ENCODE measurements around the gene DAPP1.
A peak's percentile ranks its signal among the peaks of the same experiment; 100 is the strongest.

The DAPP1 gene

DNA sequence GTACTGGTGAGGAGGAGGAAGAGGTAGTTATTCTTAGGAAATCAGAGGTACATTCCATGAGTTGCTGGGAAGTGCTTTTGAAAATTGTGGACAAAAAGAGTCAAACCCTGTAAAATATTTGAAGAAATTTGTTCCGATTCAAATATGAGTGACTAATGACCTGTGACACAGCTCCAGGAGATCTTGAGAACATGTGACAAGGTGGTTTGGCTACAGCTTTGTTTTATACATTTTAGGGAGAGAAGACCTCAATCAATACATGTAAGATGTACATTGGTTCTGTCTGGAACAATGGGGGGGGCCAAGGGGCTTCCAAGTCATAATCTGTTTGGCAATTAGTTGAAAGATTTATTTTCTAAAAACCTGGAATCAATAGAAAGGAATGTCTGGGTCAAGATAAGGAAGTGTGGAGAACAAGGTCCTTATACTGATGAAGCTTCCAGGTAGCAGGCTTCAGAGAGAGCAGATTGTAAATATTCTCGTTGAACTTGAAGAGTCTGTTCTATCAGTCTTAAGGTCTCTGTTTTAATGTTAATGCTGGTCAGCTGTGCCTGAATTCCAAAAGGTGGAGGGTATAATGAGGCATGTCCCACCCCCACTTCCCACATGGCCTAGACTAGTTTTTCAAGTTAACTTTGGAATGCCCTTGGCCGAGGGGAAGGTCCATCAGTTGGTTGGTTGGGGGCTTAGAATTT lies 15.5 kb upstream of the DAPP1 start:
- TF ChIP-seq, protein P1, sequence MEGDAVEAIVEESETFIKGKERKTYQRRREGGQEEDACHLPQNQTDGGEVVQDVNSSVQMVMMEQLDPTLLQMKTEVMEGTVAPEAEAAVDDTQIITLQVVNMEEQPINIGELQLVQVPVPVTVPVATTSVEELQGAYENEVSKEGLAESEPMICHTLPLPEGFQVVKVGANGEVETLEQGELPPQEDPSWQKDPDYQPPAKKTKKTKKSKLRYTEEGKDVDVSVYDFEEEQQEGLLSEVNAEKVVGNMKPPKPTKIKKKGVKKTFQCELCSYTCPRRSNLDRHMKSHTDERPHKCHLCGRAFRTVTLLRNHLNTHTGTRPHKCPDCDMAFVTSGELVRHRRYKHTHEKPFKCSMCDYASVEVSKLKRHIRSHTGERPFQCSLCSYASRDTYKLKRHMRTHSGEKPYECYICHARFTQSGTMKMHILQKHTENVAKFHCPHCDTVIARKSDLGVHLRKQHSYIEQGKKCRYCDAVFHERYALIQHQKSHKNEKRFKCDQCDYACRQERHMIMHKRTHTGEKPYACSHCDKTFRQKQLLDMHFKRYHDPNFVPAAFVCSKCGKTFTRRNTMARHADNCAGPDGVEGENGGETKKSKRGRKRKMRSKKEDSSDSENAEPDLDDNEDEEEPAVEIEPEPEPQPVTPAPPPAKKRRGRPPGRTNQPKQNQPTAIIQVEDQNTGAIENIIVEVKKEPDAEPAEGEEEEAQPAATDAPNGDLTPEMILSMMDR (IDR thresholded peaks at IDR 0.05; ENCODE audit: low read depth, low read length, missing control alignments) = no peak
- in situ Hi-C loops (cut with HindIII; ENCODE audit: low pct_ligation_motif_present, low sequenced_read_pairs) = no loop called here
- no peak for DNase-seq
- no peaks in the 10 kb centered on the region for H3K27me3 ChIP-seq (replicated peaks)
- no peak overlapping the region for H3K27ac ChIP-seq
- H3K4me3 ChIP-seq (ENCODE audit: low read depth, low read length) = no peak overlapping the region
- H3K36me3 ChIP-seq (replicated peaks) = no peaks in the 10 kb centered on the region

- H3K27ac ChIP-seq = no peak overlapping the region
- in situ Hi-C loops (cut with HindIII; ENCODE audit: low pct_ligation_motif_present, low sequenced_read_pairs) = no loop called here
- TF ChIP-seq, protein P1 (IDR thresholded peaks at IDR 0.05; ENCODE audit: low read depth, low read length, missing control alignments) = no peak
- no peak for DNase-seq
- H3K27me3 ChIP-seq (replicated peaks) = no peaks in the 10 kb centered on the region
- no peaks in the 10 kb centered on the region for H3K36me3 ChIP-seq (replicated peaks)
- H3K4me3 ChIP-seq (ENCODE audit: low read depth, low read length) = no peak overlapping the region
These were observed 13.0 kb upstream of the DAPP1 start for GRCh38 chr4:99803566-99804101.

DNA sequence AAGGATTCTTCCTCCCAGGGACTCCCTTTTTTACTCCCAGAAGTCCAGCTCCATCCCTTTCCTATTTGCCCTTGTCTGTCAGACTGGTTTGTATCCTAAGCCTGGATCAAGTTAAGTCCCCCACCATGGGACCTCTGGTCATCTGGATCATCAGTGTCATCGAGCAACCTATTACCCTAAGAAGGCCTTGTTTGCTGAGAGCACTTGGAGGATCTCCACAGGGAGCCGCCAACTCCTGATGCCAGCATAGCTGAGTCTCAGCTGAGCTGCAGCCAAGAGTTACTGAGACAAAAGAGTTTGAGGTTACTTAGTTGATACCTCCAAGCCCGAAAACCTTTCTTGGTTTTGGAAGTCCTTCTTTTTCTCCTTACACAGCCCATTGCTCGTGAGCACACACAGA lies 10.1 kb upstream of the DAPP1 start:
- no peak overlapping the region for H3K27ac ChIP-seq
- H3K27me3 ChIP-seq (replicated peaks) = no peaks in the 10 kb centered on the region
- in situ Hi-C loops (cut with HindIII; ENCODE audit: low pct_ligation_motif_present, low sequenced_read_pairs) = no loop called here
- no peak for DNase-seq
- TF ChIP-seq, protein P1 (IDR thresholded peaks at IDR 0.05; ENCODE audit: low read depth, low read length, missing control alignments) = no peak
- no peak overlapping the region for H3K4me3 ChIP-seq (ENCODE audit: low read depth, low read length)
- no peaks in the 10 kb centered on the region for H3K36me3 ChIP-seq (replicated peaks)

GRCh38 chr4:99807666-99808065 lies 9.0 kb upstream of the DAPP1 start:
- DNase-seq = no peak
- in situ Hi-C loops (cut with HindIII; ENCODE audit: low pct_ligation_motif_present, low sequenced_read_pairs) = no loop called here
- no peaks in the 10 kb centered on the region for H3K27me3 ChIP-seq (replicated peaks)

GRCh38 chr4:99808260-99808857 lies 8.3 kb upstream of the DAPP1 start:
- H3K4me3 ChIP-seq (ENCODE audit: low read depth, low read length) = no peak overlapping the region
- in situ Hi-C loops (cut with HindIII; ENCODE audit: low pct_ligation_motif_present, low sequenced_read_pairs) = no loop called here
- no peak overlapping the region for H3K27ac ChIP-seq
- no peaks in the 10 kb centered on the region for H3K36me3 ChIP-seq (replicated peaks)
- peak; percentile 53 for DNase-seq
- TF ChIP-seq, protein P1 (IDR thresholded peaks at IDR 0.05; ENCODE audit: low read depth, low read length, missing control alignments) = peak; percentile 78
- no peaks in the 10 kb centered on the region for H3K27me3 ChIP-seq (replicated peaks)

More at GRCh38 chr4:99807666-99808065, 9.0 kb upstream of the DAPP1 start:
- Histone ChIP-seq H3K36me3 (replicated peaks) (no peaks in the 10 kb centered on the region), H3K4me3 (ENCODE audit: low read depth, low read length) (no peak overlapping the region), H3K27ac (no peak overlapping the region)
- TF ChIP-seq, protein P1 (IDR thresholded peaks at IDR 0.05; ENCODE audit: low read depth, low read length, missing control alignments) = no peak
